ENCODE data around the gene TBC1D19.
A peak's percentile ranks its signal among the peaks of the same experiment; 100 is the strongest.

TBC1D19 gene

DNA sequence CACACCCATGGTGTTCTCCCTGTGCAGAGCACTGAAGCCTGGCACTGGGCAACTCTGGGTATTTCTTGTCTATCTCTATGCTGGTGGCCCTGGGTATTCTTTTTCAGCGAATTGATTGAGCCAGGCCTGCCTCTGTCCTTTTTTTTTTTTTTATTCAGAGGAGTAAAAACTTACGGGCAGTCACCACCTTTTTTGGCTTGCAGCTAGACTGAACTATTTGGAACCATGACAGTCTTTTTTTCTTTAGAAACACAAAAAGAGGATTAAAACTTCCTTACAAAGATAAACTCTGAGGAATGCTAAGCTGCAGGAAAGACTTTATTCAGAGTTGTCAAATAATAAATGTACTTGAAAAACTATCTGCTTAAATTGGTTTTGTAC lies 157.6 kb downstream of the TBC1D19 start:
- no peak for DNase-seq

DNA sequence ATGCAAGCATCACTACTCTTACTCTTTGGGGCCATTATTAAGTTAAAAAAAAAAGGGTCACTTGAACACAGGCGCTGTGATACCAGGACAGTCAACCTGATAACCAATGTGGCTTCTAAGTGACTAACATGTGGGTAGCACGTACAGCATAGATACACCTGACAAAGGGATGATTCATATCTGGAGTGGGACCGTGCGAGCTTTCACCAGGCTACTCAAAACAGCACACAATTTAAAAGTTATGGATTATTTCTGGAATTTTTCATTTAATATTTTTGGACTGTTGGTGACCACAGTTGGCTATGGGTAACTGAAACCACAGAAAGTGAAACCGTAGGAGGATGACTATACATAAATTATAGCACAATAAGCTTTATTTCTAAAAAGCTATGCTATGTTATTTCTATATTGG lies 162.9 kb downstream of the TBC1D19 start:
- peak; percentile 5 for DNase-seq

DNA sequence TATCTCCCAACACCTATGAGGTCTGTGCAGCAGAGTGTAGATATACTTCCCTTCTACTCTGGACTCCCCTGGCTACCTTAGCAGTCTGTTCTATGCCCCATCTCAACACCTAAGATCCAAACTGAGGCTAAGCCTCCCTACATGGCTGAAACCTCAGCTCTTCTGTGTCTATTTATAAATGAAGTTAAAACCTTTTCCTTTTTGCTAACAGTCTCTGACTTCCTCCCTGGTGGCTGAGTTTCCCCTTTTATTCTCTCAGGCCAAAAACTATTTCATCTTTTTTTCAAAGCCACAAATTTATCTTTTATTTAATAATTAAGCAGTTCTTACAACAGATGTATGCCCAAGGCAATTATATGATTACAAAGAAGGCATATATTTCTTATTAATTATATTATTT lies 164.9 kb downstream of the TBC1D19 start:
- no peak for DNase-seq

- no peak for DNase-seq
Measured at GRCh38 chr4:26749867-26750266, 166.0 kb downstream of the TBC1D19 start.

GRCh38 chr4:26751004-26751403 lies 167.1 kb downstream of the TBC1D19 start:
- DNase-seq = no peak

GRCh38 chr4:26751838-26752237 lies 168.0 kb downstream of the TBC1D19 start:
- no peak for DNase-seq

GRCh38 chr4:26753187-26753586 lies 169.3 kb downstream of the TBC1D19 start:
- no peak for DNase-seq

GRCh38 chr4:26753617-26754016 lies 169.7 kb downstream of the TBC1D19 start:
- no peak for DNase-seq

- no peak for DNase-seq
Measured at GRCh38 chr4:26757751-26758150, 173.9 kb downstream of the TBC1D19 start.

GRCh38 chr4:26758899-26759298 lies 175.0 kb downstream of the TBC1D19 start:
- DNase-seq = no peak

DNA sequence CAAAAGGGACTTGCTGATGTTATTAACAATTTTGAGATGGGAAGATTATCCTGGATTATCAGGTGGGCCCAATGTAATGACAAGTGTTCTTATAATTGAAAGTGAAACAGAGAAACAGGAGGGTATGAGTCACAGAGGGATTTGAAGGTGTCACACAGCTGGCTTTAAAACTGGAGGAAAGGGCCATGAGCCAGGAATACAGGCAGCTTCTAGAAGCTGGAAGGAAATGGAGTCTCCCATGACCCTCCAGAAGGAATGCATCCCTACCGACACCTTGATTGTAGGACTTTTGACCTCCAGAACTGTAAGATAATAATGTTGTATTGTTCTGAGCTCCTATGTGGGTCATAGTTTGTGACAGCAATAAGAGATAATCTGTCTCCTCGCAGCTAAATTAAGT lies 178.8 kb downstream of the TBC1D19 start:
- no peak for DNase-seq

DNA sequence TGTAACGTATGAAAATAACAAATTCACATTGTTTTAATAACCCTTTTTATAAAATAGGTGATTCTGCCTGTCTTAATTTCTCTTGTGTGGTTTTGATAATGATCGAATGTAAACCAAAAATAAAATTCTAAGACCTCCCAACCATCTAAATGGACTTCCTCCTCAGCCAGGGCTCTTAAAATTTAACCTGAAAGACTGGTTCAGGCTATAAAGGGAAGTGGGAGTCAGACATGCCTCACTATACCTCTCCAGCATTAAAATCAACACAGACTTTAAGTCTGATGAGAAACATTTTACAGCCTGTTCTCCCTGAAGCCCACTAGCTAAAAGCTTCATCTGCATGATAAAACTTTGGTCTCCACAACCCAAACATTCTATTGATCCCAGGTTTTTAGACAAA lies 179.2 kb downstream of the TBC1D19 start:
- DNase-seq = no peak

DNA sequence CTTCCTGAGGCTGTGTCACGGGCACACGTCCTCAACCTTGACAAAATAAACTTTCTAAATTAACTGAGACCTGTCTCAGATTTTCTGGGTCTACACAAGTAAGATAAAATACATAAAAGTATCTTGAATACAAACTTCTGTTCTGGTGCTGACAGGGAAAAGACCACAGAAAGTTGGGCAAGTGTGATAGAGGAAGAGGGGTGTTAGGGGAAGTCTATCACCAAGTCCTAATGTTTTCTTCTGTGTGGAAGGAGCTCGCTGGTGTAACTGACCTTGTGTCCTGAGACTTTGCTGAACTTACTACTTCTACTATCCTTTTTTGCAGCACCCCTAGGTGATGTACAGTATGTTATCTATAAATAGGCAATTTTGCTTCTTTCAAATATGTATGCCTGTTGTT lies 179.8 kb downstream of the TBC1D19 start:
- no peak for DNase-seq

DNA sequence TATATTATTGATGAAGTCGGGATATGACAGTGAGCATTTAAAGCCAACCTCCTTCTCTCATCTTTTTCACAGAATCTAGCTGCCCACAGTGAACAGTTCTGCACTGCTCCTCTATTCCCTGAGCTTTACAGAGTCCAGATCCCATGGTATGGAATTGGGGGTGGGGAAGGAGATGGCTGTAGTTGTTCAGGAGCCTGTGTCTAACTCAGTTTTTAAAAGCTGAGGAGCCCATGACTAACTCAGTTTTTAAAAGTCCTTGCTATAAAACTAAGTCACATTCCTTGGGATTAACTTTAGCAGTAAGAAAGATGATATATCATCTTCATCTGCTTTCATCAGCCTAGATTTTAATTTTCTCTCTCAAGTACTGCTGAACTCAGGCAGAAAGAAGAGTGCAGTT lies 180.3 kb downstream of the TBC1D19 start:
- no peak for DNase-seq

GRCh38 chr4:26765515-26765914 lies 181.6 kb downstream of the TBC1D19 start:
- no peak for DNase-seq

DNA sequence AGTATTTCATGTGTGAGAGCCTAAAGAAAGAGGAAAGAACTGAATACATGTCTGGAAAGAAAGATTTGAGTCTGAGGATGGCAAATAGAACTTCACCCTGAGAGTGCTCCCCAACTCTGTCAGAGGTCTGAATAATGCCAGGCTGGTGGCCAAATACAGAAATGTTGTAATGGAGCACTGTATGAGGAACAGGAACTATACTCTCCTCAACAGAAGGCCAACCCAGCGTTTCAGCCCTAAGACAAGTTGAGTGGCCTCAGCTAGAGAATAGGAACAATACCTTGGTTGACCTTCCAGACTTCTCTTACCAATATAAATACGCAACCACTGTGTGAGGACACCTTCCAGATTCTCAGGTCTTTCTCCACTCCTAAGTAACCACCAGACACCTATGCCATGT lies 182.3 kb downstream of the TBC1D19 start:
- no peak for DNase-seq

DNA sequence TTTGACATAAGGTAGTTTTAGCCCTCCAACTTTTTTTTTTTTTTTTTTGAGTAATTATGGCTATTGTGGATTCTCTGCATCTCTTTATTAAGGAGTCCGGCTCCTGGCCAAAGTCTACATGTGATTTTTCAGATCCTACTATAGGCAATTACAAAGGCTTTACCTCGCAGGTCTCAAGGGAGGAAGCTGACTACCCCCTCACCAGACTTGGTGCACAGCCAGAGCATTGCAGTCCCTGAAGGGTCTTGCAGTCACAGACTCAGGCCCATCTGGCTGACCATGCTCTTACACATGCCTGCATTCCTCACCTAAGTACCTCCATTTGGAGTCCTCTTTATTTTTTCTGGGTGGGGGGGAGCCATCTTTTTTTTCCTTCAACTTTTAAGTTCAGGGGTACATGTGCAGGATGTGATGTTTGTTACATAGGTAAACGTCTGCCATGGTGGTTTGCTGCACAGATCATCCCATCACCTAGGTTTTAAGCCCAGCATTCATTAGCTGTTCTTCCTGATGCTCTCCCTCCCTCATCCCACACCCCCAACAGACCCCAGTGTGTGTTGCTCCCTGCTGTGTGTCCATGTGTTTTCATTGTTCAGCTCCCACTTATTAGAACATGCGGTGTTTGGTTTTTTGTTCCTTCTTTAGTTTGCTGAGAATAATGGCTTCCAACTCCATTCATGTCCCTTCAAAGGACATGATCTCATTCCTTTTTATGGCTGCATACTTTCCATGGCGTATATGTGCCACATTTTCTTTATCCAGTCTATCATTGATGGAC lies 188.4 kb downstream of the TBC1D19 start:
- no peak for DNase-seq

DNA sequence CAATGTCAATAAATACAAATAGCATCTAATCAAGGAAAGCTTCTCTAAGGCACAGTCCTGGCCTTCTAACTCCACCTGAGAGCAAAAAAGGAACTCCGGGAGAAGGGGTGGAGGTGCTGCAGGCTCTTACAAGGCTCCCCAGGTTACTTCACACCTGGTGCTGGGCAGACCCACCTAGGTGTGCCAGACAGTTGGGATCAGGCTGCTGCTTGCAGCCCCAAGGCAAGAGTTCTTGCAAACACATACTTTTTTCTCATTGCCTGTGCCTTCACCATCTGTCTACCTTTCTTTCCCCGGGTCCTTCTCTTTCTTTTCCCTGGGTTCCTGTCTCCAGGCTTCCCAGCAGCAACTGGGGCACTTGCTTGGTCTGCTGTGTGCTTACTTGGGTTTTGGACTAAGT lies 195.3 kb downstream of the TBC1D19 start:
- DNase-seq = no peak

DNA sequence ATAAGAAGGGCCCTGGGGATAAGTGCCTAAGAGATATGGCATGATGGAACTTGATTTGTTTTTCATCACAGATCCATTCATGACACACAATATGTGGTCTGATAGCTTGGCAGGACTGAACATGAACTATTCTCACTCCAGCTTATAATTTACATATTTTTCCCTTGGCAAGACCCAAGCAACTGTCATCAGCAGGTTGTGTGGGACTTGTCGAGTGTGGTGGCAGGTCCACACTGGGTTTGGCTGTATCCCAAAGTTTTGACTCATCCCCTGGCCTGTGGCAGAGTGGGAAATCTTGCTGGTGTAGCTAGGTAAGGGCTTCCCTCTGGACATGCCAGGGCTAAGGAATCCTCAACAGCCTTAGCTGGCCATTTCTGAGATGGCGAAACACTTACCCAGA lies 195.8 kb downstream of the TBC1D19 start:
- DNase-seq = no peak

GRCh38 chr4:26780539-26780938 lies 196.7 kb downstream of the TBC1D19 start:
- no peak for DNase-seq

DNA sequence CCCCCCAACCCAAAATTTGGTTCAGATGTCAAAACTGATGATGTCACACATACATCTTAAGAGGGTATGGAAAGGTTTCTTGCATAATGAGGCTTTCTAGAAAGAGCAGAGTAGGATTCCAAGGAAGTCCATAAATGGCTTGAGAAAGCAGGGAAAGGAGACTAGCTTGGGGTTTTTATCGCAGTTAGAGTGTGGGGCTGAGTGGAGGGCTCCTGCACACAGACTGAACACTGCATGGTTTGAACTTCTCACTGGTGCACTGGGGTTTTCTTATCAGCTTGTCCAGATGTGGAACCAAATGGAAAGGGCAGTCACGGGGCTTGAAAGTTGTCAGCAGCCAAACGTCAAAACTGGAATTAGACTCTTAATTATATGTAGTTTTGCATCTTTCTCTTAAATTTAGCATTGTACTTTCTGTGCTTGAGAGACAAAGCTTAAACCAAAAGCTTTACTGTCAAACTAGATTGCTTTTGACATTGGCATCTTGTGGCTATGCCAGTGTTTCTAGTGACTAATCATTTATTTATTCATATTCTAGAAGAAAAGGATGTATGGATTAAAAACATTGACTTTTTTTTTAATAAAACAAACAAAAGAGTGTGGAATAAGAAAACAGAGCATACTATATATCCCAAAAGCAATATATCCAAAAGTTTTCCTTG lies 198.4 kb downstream of the TBC1D19 start:
- DNase-seq = no peak

DNA sequence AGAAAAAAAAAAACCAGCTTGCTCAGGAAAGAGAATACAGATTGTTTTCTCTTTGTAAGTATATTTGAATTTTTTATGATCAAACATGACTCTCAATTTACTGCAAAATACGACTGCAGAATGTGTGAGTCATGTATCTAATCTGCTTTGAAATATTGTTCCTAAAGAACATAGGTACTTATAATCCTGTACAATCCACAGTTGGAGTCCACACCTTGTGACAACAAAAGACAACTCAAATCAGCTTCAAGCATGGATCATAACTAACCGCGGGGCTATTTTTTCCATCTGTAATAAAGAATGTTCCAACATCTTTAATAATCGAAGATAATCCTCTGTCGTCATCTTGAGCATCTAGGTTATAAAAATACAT lies 198.9 kb downstream of the TBC1D19 start:
- no peak for DNase-seq

GRCh38 chr4:26784207-26784865 lies 200.5 kb downstream of the TBC1D19 start:
- DNase-seq = no peak

DNA sequence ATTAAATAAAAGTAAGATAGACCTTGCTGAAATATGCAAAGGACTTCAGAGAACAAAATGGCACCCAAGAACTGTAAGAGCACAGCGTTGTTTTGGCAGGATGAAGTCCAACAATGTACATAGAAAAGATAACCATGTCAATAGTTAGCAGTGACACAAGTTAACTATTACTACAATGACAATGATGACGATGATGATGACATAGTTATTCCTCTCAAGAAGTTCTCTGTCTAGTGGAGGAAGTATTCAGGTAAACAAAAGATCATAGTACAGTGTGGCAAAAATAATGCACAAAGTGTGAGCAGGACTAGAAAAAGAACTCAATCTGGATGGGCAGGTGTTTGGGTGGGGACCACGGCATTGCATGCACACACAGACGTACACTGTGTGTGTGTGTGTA lies 201.4 kb downstream of the TBC1D19 start:
- no peak for DNase-seq

Data from CD4-positive, alpha-beta T cell treated with Interleukin-10 for 1 hour (primary cell).